ENCODE data around the gene CAPN13.

DNA sequence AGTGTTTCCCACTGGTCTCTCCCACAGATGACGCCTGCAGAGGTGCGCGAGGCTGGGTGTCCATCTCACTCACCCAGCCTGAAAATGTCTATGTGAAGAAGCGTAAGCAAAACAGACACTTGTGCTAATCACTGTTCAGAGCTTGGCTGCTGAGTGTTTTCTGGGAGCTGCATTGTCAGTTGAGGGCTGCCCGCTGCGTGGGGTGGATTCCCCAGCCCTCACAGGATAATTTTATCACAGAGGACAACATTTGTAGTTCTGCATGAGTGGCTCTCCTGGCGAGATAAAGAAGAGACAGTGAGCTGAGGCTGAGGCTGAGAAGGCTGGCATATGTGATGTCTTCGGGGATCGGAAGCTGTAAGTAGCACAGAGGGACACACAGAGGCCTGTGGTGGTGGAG is 16.2 kb upstream of the CAPN13 start:
- TF ChIP-seq, protein P1, sequence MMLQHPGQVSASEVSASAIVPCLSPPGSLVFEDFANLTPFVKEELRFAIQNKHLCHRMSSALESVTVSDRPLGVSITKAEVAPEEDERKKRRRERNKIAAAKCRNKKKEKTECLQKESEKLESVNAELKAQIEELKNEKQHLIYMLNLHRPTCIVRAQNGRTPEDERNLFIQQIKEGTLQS (IDR thresholded peaks at IDR 0.05): no peak
- TF ChIP-seq TAF1 (conservative IDR thresholded peaks at IDR 0.05) (no peak), GABPA (IDR thresholded peaks at IDR 0.05 in 1 of 2, conservative IDR thresholded peaks at IDR 0.05 in 1 of 2) (no peak), EGR1 (IDR thresholded peaks at IDR 0.05; ENCODE audit: low read depth in 2 of 2) (no peak), SP1 (IDR thresholded peaks at IDR 0.05) (no peak), YY1 (IDR thresholded peaks at IDR 0.05) (no peak), JUND (IDR thresholded peaks at IDR 0.05) (no peak), HNF4G (IDR thresholded peaks at IDR 0.05) (no peak), RAD21 (IDR thresholded peaks at IDR 0.05) (no peak), NR2F2 (IDR thresholded peaks at IDR 0.05) (no peak), FOXA2 (IDR thresholded peaks at IDR 0.05) (no peak), RXRA (IDR thresholded peaks at IDR 0.05) (no peak)
- TF ChIP-seq, protein P2, sequence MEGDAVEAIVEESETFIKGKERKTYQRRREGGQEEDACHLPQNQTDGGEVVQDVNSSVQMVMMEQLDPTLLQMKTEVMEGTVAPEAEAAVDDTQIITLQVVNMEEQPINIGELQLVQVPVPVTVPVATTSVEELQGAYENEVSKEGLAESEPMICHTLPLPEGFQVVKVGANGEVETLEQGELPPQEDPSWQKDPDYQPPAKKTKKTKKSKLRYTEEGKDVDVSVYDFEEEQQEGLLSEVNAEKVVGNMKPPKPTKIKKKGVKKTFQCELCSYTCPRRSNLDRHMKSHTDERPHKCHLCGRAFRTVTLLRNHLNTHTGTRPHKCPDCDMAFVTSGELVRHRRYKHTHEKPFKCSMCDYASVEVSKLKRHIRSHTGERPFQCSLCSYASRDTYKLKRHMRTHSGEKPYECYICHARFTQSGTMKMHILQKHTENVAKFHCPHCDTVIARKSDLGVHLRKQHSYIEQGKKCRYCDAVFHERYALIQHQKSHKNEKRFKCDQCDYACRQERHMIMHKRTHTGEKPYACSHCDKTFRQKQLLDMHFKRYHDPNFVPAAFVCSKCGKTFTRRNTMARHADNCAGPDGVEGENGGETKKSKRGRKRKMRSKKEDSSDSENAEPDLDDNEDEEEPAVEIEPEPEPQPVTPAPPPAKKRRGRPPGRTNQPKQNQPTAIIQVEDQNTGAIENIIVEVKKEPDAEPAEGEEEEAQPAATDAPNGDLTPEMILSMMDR (IDR thresholded peaks at IDR 0.05; ENCODE audit: low read depth, low read length, missing input control): no peak
- TF ChIP-seq, protein P3, sequence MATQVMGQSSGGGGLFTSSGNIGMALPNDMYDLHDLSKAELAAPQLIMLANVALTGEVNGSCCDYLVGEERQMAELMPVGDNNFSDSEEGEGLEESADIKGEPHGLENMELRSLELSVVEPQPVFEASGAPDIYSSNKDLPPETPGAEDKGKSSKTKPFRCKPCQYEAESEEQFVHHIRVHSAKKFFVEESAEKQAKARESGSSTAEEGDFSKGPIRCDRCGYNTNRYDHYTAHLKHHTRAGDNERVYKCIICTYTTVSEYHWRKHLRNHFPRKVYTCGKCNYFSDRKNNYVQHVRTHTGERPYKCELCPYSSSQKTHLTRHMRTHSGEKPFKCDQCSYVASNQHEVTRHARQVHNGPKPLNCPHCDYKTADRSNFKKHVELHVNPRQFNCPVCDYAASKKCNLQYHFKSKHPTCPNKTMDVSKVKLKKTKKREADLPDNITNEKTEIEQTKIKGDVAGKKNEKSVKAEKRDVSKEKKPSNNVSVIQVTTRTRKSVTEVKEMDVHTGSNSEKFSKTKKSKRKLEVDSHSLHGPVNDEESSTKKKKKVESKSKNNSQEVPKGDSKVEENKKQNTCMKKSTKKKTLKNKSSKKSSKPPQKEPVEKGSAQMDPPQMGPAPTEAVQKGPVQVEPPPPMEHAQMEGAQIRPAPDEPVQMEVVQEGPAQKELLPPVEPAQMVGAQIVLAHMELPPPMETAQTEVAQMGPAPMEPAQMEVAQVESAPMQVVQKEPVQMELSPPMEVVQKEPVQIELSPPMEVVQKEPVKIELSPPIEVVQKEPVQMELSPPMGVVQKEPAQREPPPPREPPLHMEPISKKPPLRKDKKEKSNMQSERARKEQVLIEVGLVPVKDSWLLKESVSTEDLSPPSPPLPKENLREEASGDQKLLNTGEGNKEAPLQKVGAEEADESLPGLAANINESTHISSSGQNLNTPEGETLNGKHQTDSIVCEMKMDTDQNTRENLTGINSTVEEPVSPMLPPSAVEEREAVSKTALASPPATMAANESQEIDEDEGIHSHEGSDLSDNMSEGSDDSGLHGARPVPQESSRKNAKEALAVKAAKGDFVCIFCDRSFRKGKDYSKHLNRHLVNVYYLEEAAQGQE (IDR thresholded peaks at IDR 0.05): no peak
